Fibroblast of villous mesenchyme (primary cell): Measurements from ENCODE around the gene GGT6. TPM values are rescaled to one million over a fixed set of nuclear protein-coding genes. Genes with fewer than 3 reads are reported as not detected.

Experiments
- DNase-seq: peaks from one replicate; pipeline ENCODE4 v3.0.0-alpha.2; 2010; ENCODE audit warnings: low read depth
- H3K4me3 ChIP-seq: 2 replicates; pipeline ENCODE4 v1.5.1; 2011; ENCODE audit warnings: low read depth, mild to moderate bottlenecking, low read length
- CTCF ChIP-seq: IDR thresholded peaks from 2 replicates; pipeline ENCODE4 v1.5.1; 2012; ENCODE audit warnings: low read depth, mild to moderate bottlenecking, low read length; ENCODE audit not compliant: insufficient read depth
- total RNA-seq: library from RNA; depleted of rRNA; stranded (reverse); fragments of >200 nt; gene quantifications from 2 replicates; pipeline ENCODE4 v1.2.3, GENCODE V29; 2012

Gene GGT6
- total RNA-seq, 1 donor, result not detected

- DNase-seq, result peak; percentile 72
- no peak overlapping the region for H3K4me3 ChIP-seq
- peak; percentile 92 for TF ChIP-seq CTCF
Measured at GRCh38 chr17:4565209-4566141, 5.1 kb upstream of the GGT6 start.

- TF ChIP-seq CTCF, result no peak
- no peak for DNase-seq
- H3K4me3 ChIP-seq, result no peak overlapping the region
Measured at GRCh38 chr17:4562015-4562969, 1.9 kb upstream of the GGT6 start.

- peak; percentile 15 for TF ChIP-seq CTCF
- H3K4me3 ChIP-seq, result no peak overlapping the region
- DNase-seq, result no peak
Measured at GRCh38 chr17:4560837-4561256, 470 bp upstream of the GGT6 start.

DNA sequence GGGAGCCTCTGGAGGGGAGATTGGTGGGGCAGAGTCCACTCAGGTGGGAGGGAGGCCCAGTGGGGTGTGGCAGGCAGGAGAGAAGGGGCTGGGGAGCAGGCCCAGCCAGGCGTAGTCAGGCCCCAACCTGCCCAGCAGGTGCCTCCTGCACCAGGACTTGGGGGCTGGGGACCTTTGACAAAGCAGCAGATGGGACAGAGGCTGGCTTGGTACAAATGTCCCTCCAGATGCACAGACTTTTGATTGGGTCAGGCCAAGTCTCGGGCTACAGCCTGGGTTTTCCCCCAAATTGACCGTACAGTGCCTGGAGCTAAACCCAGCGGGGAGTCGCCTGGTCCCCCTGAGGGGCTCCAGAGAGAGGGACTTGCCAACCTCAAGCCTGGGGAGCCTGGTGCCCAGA is 411 bp downstream of the GGT6 start:
- no peak for TF ChIP-seq CTCF
- DNase-seq, result no peak
- H3K4me3 ChIP-seq, result no peak overlapping the region

DNA sequence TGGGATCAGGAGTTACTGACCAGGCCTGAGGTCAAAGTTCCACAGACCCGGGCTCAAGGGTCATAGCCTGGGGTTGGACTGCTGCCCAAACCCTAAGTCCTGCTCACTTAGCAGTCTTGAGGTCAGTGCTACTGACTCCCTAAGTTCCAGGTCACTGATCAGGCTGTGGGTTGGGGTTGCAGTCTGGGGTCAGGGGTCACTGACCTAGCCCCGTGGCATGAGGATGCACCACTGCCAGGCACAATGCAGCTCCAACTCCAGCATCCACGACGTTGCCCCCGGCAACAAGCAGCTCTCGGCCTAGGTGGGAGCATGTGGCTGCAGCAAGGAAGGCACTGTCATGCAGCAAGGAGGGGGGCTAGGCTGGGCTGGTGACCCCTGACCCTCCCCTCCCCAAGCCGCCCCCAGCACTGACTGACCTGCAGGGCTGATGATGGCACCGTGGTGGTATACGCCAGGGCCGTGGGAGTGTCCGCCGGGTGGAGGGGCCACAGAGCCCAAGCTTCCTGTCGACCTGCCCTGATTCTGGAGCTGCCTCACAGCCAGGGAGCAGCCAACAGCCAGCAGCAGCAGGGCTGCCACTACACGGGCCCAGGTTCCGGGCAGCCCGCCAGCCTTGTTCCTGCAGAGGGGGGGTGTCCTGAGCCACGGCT is 1.1 kb downstream of the GGT6 start:
- H3K4me3 ChIP-seq, result no peak overlapping the region
- no peak for DNase-seq
- no peak for TF ChIP-seq CTCF

GRCh38 chr17:4558347-4558971 is 1.9 kb downstream of the GGT6 start:
- no peak for TF ChIP-seq CTCF
- DNase-seq, result no peak
- no peak overlapping the region for H3K4me3 ChIP-seq
